CD4-positive, alpha-beta T cell treated with Interleukin-12 subunit alpha and Interleukin-12 subunit beta, for 1 hour (primary cell): Measurements from ENCODE around the gene CREBZF.
"Not testable (repeated sequence)": the region's sequence is repeated elsewhere in the genome, so short reads cannot be mapped to it uniquely, and the experiment has no call there.

ENCODE experiments used
- DNase-seq: peaks from one replicate; pipeline ENCODE4 v3.0.0-alpha.2; 2020

The CREBZF gene

DNA sequence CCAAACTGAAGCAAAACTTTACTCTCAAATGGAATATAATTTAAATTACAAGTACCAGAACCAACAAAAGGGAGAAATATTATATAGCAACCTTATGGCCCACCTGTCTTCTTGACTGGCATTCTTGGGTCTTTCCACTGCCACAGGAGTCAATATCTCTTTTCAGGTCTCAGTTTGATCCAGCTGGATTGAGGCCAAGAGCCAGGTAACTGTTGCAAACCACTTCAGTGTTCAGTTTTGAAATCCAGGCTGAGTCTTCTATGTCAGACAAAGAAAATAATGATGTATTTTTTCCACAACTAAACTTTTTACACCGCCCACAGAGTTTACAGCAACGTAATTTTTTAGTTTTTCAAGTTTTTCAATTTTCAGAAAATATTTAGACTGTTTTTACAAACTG, 38.4 kb downstream of the CREBZF start:
- no peak for DNase-seq

DNA sequence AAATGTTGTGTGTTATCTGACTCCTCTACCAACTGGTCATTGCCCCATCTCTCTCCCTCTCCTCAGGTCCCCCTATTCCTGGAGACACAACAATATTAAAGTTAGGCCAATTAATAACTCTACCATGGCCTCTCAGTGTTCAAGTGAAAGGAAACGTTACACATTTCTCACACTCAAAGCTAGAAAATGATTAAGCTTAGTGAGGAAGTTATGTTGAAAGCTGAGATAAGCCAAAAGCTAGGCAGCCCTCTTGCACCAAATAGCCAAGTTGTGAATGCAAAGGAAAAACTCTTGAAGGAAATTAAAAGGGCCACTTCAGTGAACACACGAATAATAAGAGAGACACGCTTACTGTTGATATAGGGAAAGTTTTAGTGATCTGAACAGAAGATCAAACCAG, 44.7 kb downstream of the CREBZF start:
- DNase-seq = no peak

DNA sequence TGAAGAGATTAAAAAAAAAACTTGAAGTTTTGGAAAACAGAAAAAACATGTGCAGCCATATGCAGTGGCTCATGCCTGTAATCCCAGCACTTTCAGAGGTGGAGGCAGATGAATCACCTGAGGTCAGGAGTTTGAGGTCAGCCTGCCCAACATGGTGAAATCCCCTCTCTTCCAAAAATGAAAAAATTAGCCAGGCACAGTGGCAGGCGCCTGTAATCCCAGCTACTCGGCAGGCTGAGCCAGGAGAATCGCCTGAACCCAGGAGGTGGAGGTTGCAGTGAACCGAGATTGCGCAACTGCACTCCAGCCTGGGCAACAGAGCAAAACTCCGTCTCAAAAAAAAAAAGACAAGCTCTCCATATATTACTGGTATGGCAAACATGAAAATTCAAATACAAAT, 45.4 kb downstream of the CREBZF start:
- no peak for DNase-seq

DNA sequence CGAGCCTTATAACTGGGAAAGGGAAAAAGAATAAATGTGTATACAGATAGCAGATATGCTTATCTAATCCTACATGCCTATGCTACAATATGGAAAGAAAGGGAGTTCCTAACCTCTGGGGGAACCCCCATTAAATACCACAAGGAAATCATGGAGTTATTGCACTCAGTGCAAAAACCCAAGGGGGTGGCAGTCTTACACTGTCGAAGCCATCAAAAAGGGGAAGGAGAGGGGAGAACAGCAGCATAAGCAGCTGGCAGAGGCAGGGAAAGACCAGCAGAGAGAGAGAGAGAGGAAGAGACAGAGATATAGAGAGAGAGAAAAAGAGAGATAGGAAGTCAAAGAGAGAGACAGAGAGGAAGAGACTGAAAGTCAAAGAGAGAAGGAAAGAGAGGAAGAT, 53.3 kb downstream of the CREBZF start:
- DNase-seq = not testable (repeated sequence)
